IPS-11a (cell line): ENCODE data around the gene CLDN20.

Experiments used
- H3K4me3 ChIP-seq: one replicate; pipeline ENCODE4 v1.5.1; 2013; ENCODE audit warnings: low read depth, low read length, control low read depth

CLDN20 gene

GRCh38 chr6:155309150-155309549, 45.3 kb downstream of the CLDN20 start:
- H3K4me3 ChIP-seq = no peak overlapping the region

- no peak overlapping the region for H3K4me3 ChIP-seq
These were observed 46.8 kb downstream of the CLDN20 start for GRCh38 chr6:155310596-155310995.

GRCh38 chr6:155311086-155311485, 47.3 kb downstream of the CLDN20 start:
- no peak overlapping the region for H3K4me3 ChIP-seq

GRCh38 chr6:155311583-155311982, 47.8 kb downstream of the CLDN20 start:
- no peak overlapping the region for H3K4me3 ChIP-seq

GRCh38 chr6:155312950-155313349, 49.1 kb downstream of the CLDN20 start:
- H3K4me3 ChIP-seq = peak overlapping the region; percentile 98

- H3K4me3 ChIP-seq = peak overlapping the region; percentile 98
These were observed 49.8 kb downstream of the CLDN20 start for GRCh38 chr6:155313602-155314091.

- peak within 1 kb of the TSS; percentile 98 for H3K4me3 ChIP-seq
These were observed 50.4 kb downstream of the CLDN20 start, which contains the start of gene TFB1M for GRCh38 chr6:155314092-155314772. TSS of gene TFB1M (minus strand) at chr6:155314484. CDS start at chr6:155314428, 56 bp downstream.

- H3K4me3 ChIP-seq = peak overlapping the region; percentile 67
These were observed 51.1 kb downstream of the CLDN20 start for GRCh38 chr6:155314773-155315515.

GRCh38 chr6:155315516-155315871, 51.7 kb downstream of the CLDN20 start:
- H3K4me3 ChIP-seq = no peak overlapping the region

- no peak overlapping the region for H3K4me3 ChIP-seq
These were observed 52.6 kb downstream of the CLDN20 start for GRCh38 chr6:155316419-155316818.

- no peak overlapping the region for H3K4me3 ChIP-seq
These were observed 53.4 kb downstream of the CLDN20 start for GRCh38 chr6:155317186-155317585.

- no peak overlapping the region for H3K4me3 ChIP-seq
These were observed 56.1 kb downstream of the CLDN20 start for GRCh38 chr6:155319902-155320301.

- H3K4me3 ChIP-seq = no peak overlapping the region
These were observed 60.4 kb downstream of the CLDN20 start for GRCh38 chr6:155324172-155324571.

GRCh38 chr6:155324993-155325392, 61.2 kb downstream of the CLDN20 start:
- H3K4me3 ChIP-seq = no peak overlapping the region

- H3K4me3 ChIP-seq = no peak overlapping the region
These were observed 62.1 kb downstream of the CLDN20 start for GRCh38 chr6:155325700-155326516.
